GDM1 (cell line): ENCODE measurements around the gene DNAJC5.
"Not testable (repeated sequence)": the region's sequence is repeated elsewhere in the genome, so short reads cannot be mapped to it uniquely, and the experiment has no call there.

Source experiments
- DNase-seq: peaks from one replicate; lab custom pipeline; 2025; lab: John Stamatoyannopoulos, UW

Gene DNAJC5

DNA sequence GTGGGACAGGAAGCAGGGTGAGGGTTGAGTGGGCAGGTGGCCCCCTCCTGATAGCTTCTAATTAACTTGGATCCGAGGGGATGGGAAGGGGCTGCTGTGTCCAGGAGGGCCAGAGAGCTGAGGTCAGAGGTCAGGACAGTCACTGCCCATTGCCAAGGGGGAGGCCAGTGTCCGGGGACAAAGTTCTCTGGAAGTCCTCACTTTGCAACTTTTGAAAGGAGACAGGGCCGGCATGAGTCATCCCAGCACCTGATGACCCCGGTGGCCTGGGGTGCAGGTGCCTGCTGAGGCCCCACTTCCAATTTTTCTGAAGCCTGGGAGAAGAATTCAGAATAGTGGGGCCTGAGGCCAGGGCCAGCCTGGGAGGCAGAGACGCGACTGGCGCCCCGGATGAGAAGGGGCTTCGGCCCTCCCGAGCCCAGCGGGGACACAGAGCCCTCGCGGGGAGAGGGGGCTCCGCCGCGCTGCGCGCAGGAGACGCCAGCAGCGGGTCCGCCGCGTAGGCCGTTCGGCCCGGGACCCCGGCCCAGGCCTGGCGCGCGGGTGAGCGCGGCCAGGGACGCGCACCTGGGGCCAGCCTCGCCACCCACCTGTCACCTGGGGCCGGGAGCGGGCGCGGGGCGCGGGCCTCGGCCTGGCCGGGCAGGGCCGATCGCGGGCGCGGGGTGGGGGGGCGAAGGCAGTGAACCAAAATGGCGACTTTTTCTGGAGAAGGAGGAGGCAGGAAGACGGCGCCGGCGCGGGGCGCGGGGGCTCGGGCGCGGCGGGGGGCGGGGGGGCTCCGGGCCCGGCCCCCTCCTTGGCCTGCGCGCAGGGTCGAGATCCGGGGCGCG lies 74.2 kb downstream of the DNAJC5 start:
- DNase-seq: no peak

DNA sequence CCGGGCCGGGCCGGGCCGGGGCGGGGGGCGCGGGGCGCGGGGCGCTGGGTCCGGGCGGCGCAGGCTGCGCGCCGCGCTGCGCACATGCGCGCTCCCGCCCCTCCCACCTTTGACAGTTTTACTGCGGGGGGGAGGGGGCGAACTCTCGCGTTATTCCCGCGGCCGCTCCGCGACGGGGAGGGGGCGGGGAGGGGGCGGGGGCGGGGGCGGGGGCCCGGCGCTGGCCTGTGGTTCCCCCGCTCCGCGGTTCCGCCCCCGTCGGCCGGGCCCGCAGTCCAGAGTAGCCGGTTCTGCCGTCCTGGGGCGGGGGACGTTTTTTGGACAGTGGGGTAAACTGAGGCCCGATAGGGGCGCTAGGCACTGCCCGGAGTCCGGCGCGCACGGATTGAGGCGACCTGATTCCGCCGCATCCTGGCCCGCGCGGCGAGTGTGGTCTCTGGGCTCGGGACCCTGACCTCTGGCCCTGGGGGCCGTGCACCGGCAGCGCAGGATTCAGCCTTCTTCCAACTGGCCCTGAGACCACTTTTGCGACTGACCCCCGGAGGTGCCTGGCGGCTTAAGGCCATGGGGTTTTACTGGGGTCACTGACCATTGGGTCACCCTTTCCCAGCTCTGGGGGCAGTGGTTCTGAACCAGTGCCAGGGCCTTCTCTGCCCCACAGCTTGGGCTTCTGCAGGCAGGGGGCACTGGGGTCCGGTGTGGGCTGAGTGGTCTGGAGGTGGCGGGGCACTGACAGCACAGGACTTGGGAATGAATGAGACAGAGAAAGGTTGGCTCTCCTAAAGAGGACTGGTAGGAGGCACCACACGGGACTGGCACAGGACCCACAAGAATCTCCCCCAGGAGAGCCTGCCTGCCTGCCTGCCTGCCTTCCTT lies 75.2 kb downstream of the DNAJC5 start, which contains the start of gene ZNF512B:
Gene ZNF512B (minus strand): TSS at position 93 of the 876 bp plus-strand sequence. CDS start 1,980 bp downstream, outside the sequence.
- peak; percentile 48 for DNase-seq

DNA sequence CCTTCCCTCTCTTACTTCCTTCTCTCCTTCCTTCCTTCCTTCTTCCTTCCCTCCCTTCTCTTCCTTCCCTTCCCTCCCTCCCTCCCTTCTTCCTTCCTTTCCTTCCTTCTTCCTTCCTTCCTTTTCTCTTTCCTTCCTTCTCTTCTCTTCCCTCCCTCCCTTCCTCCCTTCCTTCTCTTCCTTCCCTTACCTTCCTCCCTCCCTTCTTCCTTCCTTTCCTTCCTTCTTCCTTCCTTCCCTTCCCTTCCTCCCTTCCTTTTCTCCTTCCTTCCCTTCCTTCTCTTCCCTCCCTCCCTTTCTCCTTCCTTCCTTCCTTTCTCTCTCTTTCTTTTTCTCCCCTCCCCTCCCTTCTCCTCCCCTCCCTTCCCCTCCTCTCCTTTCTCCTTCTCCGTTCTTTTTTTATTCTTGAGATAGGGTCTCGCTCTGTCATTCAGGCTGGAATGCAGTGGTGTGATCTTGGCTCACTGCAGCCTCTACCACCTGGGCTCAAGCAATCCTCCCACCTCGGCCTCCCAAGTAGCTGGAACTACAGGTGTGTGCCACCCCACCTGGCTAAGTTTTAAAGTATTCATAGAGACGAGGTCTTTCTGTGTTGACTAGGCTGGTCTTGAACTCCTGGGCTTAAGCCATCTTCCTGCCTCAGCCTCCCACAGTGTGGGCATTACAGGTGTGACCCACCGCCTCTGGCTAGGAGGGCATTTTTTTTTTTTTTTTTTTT lies 75.9 kb downstream of the DNAJC5 start:
- no peak for DNase-seq

DNA sequence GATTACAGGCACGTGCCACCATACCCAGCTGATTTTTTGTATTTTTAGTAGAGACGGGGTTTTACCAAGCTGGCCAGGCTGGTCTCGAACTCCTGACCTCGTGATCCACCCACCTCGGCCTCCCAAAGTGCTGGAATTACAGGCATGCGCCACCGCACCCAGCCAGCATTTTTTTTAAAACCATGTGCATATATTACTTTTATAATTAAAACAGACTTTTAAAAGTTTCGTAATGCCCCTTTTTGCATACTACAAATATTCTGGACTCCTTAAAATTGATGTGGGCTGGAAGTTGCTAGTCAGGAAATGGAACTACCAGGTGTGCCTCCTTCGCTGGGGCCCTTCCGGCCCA lies 77.0 kb downstream of the DNAJC5 start:
- not testable (repeated sequence) for DNase-seq

- DNase-seq: no peak
Measured at GRCh38 chr20:63972312-63973159, 77.6 kb downstream of the DNAJC5 start.

DNA sequence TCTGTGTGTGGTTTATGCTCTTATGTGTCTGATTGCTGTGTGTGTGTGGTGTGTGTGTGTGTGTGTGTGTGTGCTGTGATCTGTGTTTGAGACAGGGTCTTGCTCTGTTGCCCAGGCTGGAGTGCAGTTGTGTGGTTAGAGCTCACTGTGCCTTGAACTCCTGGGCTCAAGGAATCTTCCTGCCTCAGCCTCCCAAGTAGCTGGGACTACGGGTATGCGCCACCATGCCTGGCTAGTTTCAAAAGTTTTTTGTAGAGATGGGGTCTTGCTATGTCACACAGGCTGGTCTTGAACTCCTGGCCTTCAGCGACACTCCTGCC lies 78.2 kb downstream of the DNAJC5 start:
- DNase-seq: no peak

- DNase-seq: peak; percentile 72
Measured at GRCh38 chr20:63973636-63974401, 78.9 kb downstream of the DNAJC5 start.

DNA sequence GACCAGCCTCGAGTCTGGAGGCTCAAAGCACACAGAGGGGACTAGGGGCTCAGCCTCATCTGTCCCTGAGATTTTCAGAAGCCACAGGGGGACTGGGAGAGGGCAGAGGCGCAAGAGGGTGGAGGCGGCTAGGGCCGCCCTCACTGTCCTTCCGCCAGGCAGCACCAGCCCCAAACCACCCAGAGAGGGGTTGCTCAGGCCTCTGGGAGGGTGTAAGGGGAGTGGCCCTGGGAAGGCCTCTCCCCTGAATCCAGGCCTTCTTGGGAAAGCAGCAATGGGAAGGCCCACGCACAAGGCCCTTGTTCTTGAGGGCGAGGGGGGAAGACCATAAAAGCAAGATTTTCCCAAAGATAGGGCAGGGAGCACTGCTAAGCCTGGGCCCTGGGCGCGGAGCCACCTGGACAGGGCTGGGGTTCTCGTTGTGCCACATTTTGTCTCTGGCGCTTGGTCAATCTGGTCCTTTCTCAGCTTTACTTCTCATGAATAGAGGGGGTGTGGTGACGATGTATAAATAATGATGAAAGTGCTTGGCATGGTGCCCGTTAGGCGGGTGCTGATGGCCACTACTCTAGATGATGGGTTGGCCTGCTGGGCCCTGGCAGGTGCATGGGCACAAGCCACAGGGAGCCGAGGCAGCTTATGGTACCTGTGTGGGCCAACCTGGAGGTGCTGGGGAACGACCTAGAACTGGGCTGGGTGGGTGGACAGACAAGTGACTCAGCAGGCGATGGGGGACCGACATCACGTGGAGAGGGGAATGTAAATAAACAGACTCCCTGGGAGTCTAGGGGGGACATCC lies 79.7 kb downstream of the DNAJC5 start:
- no peak for DNase-seq

GRCh38 chr20:63976511-63976910 lies 81.6 kb downstream of the DNAJC5 start:
- DNase-seq: not testable (repeated sequence)

GRCh38 chr20:63976980-63977738 lies 82.2 kb downstream of the DNAJC5 start:
- DNase-seq: no peak

GRCh38 chr20:63977739-63978276 lies 82.9 kb downstream of the DNAJC5 start:
- DNase-seq: no peak

DNA sequence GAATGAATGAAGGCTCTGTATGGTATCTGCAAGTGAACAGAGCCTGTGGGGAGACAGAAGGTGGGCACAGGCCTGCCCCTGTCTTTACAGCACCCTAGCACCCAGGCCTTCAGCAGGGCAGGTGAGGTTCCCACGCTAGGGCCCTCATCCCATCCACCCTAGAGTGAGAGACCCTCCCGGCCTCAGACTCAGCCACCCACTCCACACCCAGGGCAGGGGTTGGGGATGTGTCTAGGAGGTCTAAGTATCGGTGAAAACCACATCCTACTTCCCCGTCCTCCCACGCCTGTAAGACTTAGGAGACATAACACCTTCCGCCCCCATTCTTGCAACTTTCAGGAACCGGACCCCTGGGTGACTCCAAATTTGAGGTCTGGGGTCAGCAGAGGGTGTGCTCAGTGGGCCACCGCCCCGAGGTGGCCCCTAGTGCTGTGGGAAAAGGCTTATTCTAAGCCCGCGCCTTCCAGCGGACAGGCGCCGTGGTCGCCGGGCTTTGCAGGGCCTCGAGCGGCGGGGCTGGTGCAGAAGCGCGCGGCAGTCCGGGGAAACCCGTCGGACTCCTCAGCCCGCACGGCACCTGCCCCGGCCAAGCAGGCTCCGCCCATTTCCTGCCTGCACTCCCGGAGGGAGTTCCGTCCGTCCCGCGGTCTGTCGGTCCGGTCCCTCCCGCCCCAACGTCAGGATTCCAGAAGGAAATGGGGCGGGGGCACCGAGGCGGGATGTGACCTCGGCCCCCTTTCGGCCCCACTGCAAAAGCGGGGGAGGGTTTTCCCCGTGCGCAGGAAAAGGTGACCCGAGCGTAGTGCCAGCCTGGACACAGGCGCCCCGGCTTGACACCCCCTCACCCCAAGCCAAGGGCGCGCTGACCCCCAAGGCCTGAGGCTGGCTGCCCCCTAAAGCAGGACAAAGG lies 83.6 kb downstream of the DNAJC5 start:
- DNase-seq: peak; percentile 57

DNA sequence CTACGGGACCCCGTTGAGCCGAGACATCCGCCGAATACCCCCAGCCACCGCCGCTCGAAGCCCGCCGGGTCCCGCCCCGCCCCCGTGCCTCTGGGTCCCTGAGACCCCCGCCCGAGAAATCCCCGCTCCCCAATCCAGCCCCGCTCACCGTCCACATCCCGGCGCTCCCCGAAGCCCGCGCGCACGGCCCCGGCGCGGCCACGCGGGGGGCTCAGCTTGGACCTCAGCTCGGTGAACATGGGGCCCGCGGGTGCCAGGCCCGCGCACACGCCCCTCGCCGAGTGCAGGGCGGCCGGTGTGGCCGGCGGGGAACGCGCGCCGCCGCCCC lies 84.3 kb downstream of the DNAJC5 start:
- DNase-seq: no peak

GRCh38 chr20:63979557-63980316 lies 84.8 kb downstream of the DNAJC5 start, which contains the start of gene SAMD10:
TSS of gene SAMD10 (minus strand) at chr20:63979642. CDS start at chr20:63979467, 175 bp downstream.
- peak; percentile 71 for DNase-seq

DNA sequence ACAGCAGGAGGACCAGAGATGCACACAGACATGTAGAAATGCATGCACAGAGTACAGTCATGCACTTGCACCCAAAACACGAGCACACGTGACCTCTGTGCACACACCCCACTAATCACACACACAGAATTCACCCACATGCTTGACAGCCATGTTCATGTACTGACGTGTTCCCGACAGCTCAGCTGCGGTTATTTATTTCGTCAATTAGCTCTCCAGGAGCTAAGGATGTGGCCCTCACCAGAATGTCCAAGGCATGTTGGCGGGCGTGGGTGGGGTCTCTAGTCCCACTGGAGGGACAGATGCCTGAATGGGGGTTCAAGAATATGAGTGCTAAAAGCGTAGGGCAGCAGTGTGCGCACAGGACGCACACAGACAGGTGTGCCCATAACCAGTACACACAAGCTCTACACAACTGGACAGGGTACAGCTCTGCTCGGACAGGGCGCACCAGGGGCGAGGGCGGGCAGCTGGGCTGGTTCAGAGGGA lies 85.4 kb downstream of the DNAJC5 start:
- no peak for DNase-seq

- peak; percentile 95 for DNase-seq
Measured at GRCh38 chr20:63980806-63981728, 86.1 kb downstream of the DNAJC5 start, which contains the start of gene PRPF6. TSS of gene PRPF6 (plus strand) at chr20:63981132. CDS start at chr20:63981246, 114 bp downstream.
